ENCODE measurements around the gene TP73. TPM values are rescaled to one million over a fixed set of nuclear protein-coding genes. Genes with fewer than 3 reads are reported as not detected.

Gene TP73
- total RNA-seq, 1 donor from 2014 or later: 2.2 TPM

- no peak overlapping the region for H3K27ac Mint-ChIP-seq
- no peaks in the 10 kb centered on the region for H3K36me3 Mint-ChIP-seq (ENCODE audit: insufficient read depth)
- peaks cover 69% of the 10 kb centered on the region for H3K27me3 Mint-ChIP-seq
- TF ChIP-seq CTCF (IDR thresholded peaks at IDR 0.05; ENCODE audit: unreplicated experiment): no peak
- H3K9me3 Mint-ChIP-seq (ENCODE audit: low read depth): no peaks in the 10 kb centered on the region
- no peak overlapping the region for H3K4me3 Mint-ChIP-seq (ENCODE audit: low read depth)
- DNase-seq (ENCODE audit: low spot score, unreplicated experiment): no peak
- H3K4me1 Mint-ChIP-seq (ENCODE audit: low read depth): no peaks in the 10 kb centered on the region
These were observed 6.8 kb downstream of the TP73 start for GRCh38 chr1:3659093-3659492.

- Mint-ChIP-seq H3K9me3 (ENCODE audit: low read depth) (no peaks in the 10 kb centered on the region), H3K27me3 (peaks cover 58% of the 10 kb centered on the region), H3K27ac (no peak overlapping the region)
These were observed 8.4 kb downstream of the TP73 start for GRCh38 chr1:3660704-3661103.

GRCh38 chr1:3661631-3662030 is 9.3 kb downstream of the TP73 start:
- no peaks in the 10 kb centered on the region for H3K36me3 Mint-ChIP-seq (ENCODE audit: insufficient read depth)
- H3K9me3 Mint-ChIP-seq (ENCODE audit: low read depth): no peaks in the 10 kb centered on the region
- H3K27me3 Mint-ChIP-seq: peaks cover 53% of the 10 kb centered on the region
- H3K4me3 Mint-ChIP-seq (ENCODE audit: low read depth): no peak overlapping the region
- DNase-seq (ENCODE audit: low spot score, unreplicated experiment): no peak
- H3K4me1 Mint-ChIP-seq (ENCODE audit: low read depth): no peaks in the 10 kb centered on the region
- no peak for TF ChIP-seq CTCF (IDR thresholded peaks at IDR 0.05; ENCODE audit: unreplicated experiment)
- H3K27ac Mint-ChIP-seq: no peak overlapping the region

More at GRCh38 chr1:3660704-3661103, 8.4 kb downstream of the TP73 start:
- Mint-ChIP-seq H3K36me3 (ENCODE audit: insufficient read depth) (no peaks in the 10 kb centered on the region), H3K4me3 (ENCODE audit: low read depth) (no peak overlapping the region), H3K4me1 (ENCODE audit: low read depth) (no peaks in the 10 kb centered on the region)
- no peak for DNase-seq (ENCODE audit: low spot score, unreplicated experiment)
- no peak for TF ChIP-seq CTCF (IDR thresholded peaks at IDR 0.05; ENCODE audit: unreplicated experiment)

GRCh38 chr1:3662080-3662671 is 9.9 kb downstream of the TP73 start:
- TF ChIP-seq CTCF (IDR thresholded peaks at IDR 0.05; ENCODE audit: unreplicated experiment): no peak
- no peak for DNase-seq (ENCODE audit: low spot score, unreplicated experiment)
- Mint-ChIP-seq H3K9me3 (ENCODE audit: low read depth) (no peaks in the 10 kb centered on the region), H3K27me3 (peaks cover 50% of the 10 kb centered on the region), H3K36me3 (ENCODE audit: insufficient read depth) (no peaks in the 10 kb centered on the region), H3K27ac (no peak overlapping the region), H3K4me3 (ENCODE audit: low read depth) (no peak overlapping the region), H3K4me1 (ENCODE audit: low read depth) (no peaks in the 10 kb centered on the region)

GRCh38 chr1:3663999-3664699 is 11.8 kb downstream of the TP73 start:
- Mint-ChIP-seq H3K9me3 (ENCODE audit: low read depth) (no peaks in the 10 kb centered on the region), H3K4me1 (ENCODE audit: low read depth) (peaks cover 3% of the 10 kb centered on the region), H3K36me3 (ENCODE audit: insufficient read depth) (no peaks in the 10 kb centered on the region), H3K4me3 (ENCODE audit: low read depth) (no peak overlapping the region), H3K27ac (no peak overlapping the region), H3K27me3 (peaks cover 37% of the 10 kb centered on the region)
- TF ChIP-seq CTCF (IDR thresholded peaks at IDR 0.05; ENCODE audit: unreplicated experiment): no peak
- DNase-seq (ENCODE audit: low spot score, unreplicated experiment): no peak
